WTC11 (cell line): Measurements from ENCODE around the gene PTPN13. TPM values are rescaled to one million over a fixed set of nuclear protein-coding genes. Genes with fewer than 3 reads are reported as not detected.

Source experiments
- ATAC-seq: fragments of 200-7000 bp; cut with Tn5 transposase; 2 replicates; pipeline ENCODE4 v1.10.0; 2021; ENCODE audit warnings: mild to moderate bottlenecking, moderate library complexity
- CTCF ChIA-PET: fragments of 300-600 bp; sonication (Branson Sonifier 250); formaldehyde crosslinking; loops from one replicate; lab custom pipeline; 2021; ENCODE audit warnings: antibody characterized with exemption; lab: Charles Lee
- POLR2A ChIA-PET: fragments of 350-600 bp; sonication (Branson Sonifier 250); formaldehyde crosslinking; loops from one replicate; lab custom pipeline; 2021; ENCODE audit warnings: antibody characterized with exemption; lab: Charles Lee
- DNase-seq: peaks from one replicate; pipeline ENCODE4 v3.0.0; 2021; ENCODE audit warnings: low spot score
- H3K27ac Mint-ChIP-seq: 2 replicates; pipeline ENCODE4 v1.8.0; 2021; ENCODE audit warnings: mixed read lengths
- H3K27me3 Mint-ChIP-seq: 2 replicates; pipeline ENCODE4 v1.8.0; 2021; ENCODE audit warnings: low read depth, mild to moderate bottlenecking, moderate library complexity, mixed read lengths
- H3K36me3 Mint-ChIP-seq: 2 replicates; pipeline ENCODE4 v1.8.0; 2021; ENCODE audit warnings: mixed read lengths
- H3K4me1 Mint-ChIP-seq: 2 replicates; pipeline ENCODE4 v1.8.0; 2022; ENCODE audit warnings: mixed read lengths
- H3K4me3 Mint-ChIP-seq: 2 replicates; pipeline ENCODE4 v1.8.0; 2021; ENCODE audit warnings: mild to moderate bottlenecking, moderate library complexity, mixed read lengths
- H3K9me3 Mint-ChIP-seq: 2 replicates; pipeline ENCODE4 v1.8.0; 2021; ENCODE audit warnings: mixed read lengths
- CBFB ChIP-seq: sonication (generic); formaldehyde crosslinking; IDR thresholded peaks from 2 replicates; pipeline ENCODE4 v1.8.1; 2022; ENCODE audit warnings: mild to moderate bottlenecking, low read depth, missing genetic modification reagents
- E2F4 ChIP-seq: sonication (generic); formaldehyde crosslinking; IDR thresholded peaks from 2 replicates; pipeline ENCODE4 v1.8.1; 2022; ENCODE audit warnings: low read depth, mild to moderate bottlenecking, moderate library complexity, missing genetic modification reagents, borderline replicate concordance
- FOXJ3 ChIP-seq: sonication (generic); formaldehyde crosslinking; IDR thresholded peaks from 2 replicates; pipeline ENCODE4 v1.9.0; 2021; ENCODE audit warnings: missing genetic modification reagents, mild to moderate bottlenecking, borderline replicate concordance
- FOXK1 ChIP-seq: sonication (generic); formaldehyde crosslinking; IDR thresholded peaks from 2 replicates; pipeline ENCODE4 v1.8.0; 2022; ENCODE audit warnings: mild to moderate bottlenecking, moderate library complexity, missing genetic modification reagents
- FOXP1 ChIP-seq: sonication (generic); formaldehyde crosslinking; IDR thresholded peaks from 2 replicates; pipeline ENCODE4 v1.8.0; 2022; ENCODE audit warnings: missing genetic modification reagents, mild to moderate bottlenecking, moderate library complexity, borderline replicate concordance
- GABPB1 ChIP-seq: sonication (generic); formaldehyde crosslinking; IDR thresholded peaks from 2 replicates; pipeline ENCODE4 v1.8.1; 2023; ENCODE audit warnings: mild to moderate bottlenecking, missing genetic modification reagents
- GRHL2 ChIP-seq: fragments of 250-450 bp; sonication (Bioruptor Pico); IDR thresholded peaks from 2 replicates; pipeline ENCODE4 v1.8.0; 2022; ENCODE audit warnings: mild to moderate bottlenecking, moderate library complexity; ENCODE audit not compliant: insufficient replicate concordance, severe bottlenecking
- HMGXB4 ChIP-seq: sonication (generic); formaldehyde crosslinking; IDR thresholded peaks from 2 replicates; pipeline ENCODE4 v1.8.1; 2023; ENCODE audit warnings: mild to moderate bottlenecking, moderate library complexity, missing genetic modification reagents
- MLX ChIP-seq: sonication (generic); formaldehyde crosslinking; IDR thresholded peaks from 2 replicates; pipeline ENCODE4 v1.8.1; 2023; ENCODE audit warnings: mild to moderate bottlenecking, missing genetic modification reagents, moderate library complexity
- MXD4 ChIP-seq: fragments of 250-450 bp; sonication (Bioruptor Pico); IDR thresholded peaks from 2 replicates; pipeline ENCODE4 v1.8.0; 2021; ENCODE audit warnings: mild to moderate bottlenecking, moderate library complexity, borderline replicate concordance
- NFATC4 ChIP-seq: fragments of 250-450 bp; sonication (Bioruptor Pico); IDR thresholded peaks from 2 replicates; pipeline ENCODE4 v1.9.0; 2021; ENCODE audit warnings: mild to moderate bottlenecking
- NR1H2 ChIP-seq: sonication (generic); formaldehyde crosslinking; IDR thresholded peaks from 2 replicates; pipeline ENCODE4 v1.9.0; 2021; ENCODE audit warnings: mild to moderate bottlenecking, moderate library complexity, missing genetic modification reagents
- NR3C1 ChIP-seq: sonication (generic); formaldehyde crosslinking; conservative IDR thresholded peaks from 2 replicates; pipeline ENCODE4 v1.8.1; 2023; ENCODE audit warnings: low read depth, mild to moderate bottlenecking, missing genetic modification reagents
- SP1 ChIP-seq: sonication (generic); formaldehyde crosslinking; conservative IDR thresholded peaks from 2 replicates; pipeline ENCODE4 v1.8.1; 2022; ENCODE audit warnings: missing genetic modification reagents
- STAT6 ChIP-seq: sonication (generic); formaldehyde crosslinking; conservative IDR thresholded peaks from 2 replicates; pipeline ENCODE4 v1.8.1; 2023; ENCODE audit warnings: mild to moderate bottlenecking, low read depth, missing genetic modification reagents, moderate library complexity
- TEAD1 ChIP-seq: sonication (generic); formaldehyde crosslinking; IDR thresholded peaks from 2 replicates; pipeline ENCODE4 v1.8.0; 2022; ENCODE audit warnings: mild to moderate bottlenecking, missing genetic modification reagents
- ZNF281 ChIP-seq: sonication (generic); formaldehyde crosslinking; IDR thresholded peaks from 2 replicates; pipeline ENCODE4 v1.8.0; 2023; ENCODE audit warnings: mild to moderate bottlenecking, missing genetic modification reagents
- ZNF416 ChIP-seq: fragments of 250-450 bp; sonication (Bioruptor Pico); IDR thresholded peaks from 2 replicates; pipeline ENCODE4 v1.9.0; 2021; ENCODE audit warnings: mild to moderate bottlenecking, inconsistent platforms
- ZNF423 ChIP-seq: fragments of 250-450 bp; sonication (Bioruptor Pico); IDR thresholded peaks from 2 replicates; pipeline ENCODE4 v2.1.2; 2022; ENCODE audit warnings: mild to moderate bottlenecking, moderate library complexity
- total RNA-seq: library from RNA; stranded (reverse); gene quantifications from 3 replicates; pipeline ENCODE4 v1.2.3, GENCODE V29; 2021
- TF ChIP-seq, protein P1 (sequence below): fragments of 250-450 bp; sonication (Bioruptor Pico); IDR thresholded peaks from 2 replicates; pipeline ENCODE4 v2.1.2; 2022; ENCODE audit warnings: mild to moderate bottlenecking, moderate library complexity

The PTPN13 gene
- total RNA-seq, 1 experiment from 2014 or later: 49.7 TPM

DNA sequence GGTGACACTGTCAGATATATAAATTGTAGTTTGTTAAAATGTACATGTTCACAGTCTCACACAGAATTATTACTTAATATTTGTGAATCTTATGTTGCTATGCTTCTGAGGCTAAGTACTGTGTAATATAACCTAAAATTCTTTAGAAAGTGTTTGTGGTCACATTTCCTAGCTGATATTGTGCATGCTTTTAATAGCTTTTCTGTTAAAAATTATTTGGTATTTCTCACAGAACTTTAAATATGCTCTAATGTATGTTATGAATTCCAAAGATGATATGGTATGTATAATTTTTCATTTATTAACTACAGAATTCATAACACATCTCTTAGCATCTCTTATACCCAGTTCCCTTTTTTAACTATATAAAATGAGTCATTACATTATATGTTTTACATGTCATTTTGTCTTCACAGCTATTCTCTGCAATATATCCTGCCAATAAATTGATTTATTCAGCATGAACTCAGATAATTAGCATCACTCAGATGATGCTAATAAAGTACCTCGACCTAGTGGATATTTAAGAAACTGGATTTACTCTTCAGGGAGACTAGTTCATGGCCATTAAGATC, 9.3 kb downstream of the PTPN13 start:
- H3K4me3 Mint-ChIP-seq: no peak overlapping the region
- peaks cover 19% of the 10 kb centered on the region for H3K4me1 Mint-ChIP-seq
- no peak overlapping the region for H3K27ac Mint-ChIP-seq
- H3K27me3 Mint-ChIP-seq: no peaks in the 10 kb centered on the region
- POLR2A ChIA-PET: interaction anchor here (2.0 kb wide), 1 partner anchor 10 kb away, joined by 5 read pairs; the partner anchor contains the start of gene PTPN13
- no peaks in the 10 kb centered on the region for H3K9me3 Mint-ChIP-seq
- TF ChIP-seq FOXK1 (CRISPR knock-in tag) (no peak), ZNF423 (CRISPR knock-in tag) (no peak), GABPB1 (CRISPR knock-in tag) (no peak), NFATC4 (CRISPR knock-in tag) (no peak)
- TF ChIP-seq, all 79 proteins: peak for 0
- no peak for ATAC-seq
- no peaks in the 10 kb centered on the region for H3K36me3 Mint-ChIP-seq
- no peak for DNase-seq
- CTCF ChIA-PET: interaction anchor here (1.4 kb wide), 1 partner anchor 9 kb away, joined by 4 read pairs; the partner anchor contains the start of gene PTPN13

DNA sequence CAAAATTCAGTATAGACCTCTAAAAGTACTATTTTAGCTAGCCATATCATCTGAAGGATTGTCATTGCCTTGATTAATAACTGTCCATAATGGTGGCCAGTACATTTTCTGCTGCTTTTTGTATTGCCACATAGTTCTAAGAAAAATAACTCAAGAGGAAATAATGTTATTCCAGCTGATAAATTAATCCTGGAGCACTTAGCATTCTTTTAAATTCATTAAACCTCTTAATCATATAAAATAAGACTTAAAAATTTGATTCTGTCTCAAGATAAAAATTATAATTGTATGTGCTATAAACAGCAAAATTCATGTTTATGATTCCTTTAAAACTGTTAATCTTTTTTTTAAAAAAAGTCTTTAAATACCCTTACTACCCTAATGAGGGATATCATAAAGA, 12.7 kb downstream of the PTPN13 start:
- Mint-ChIP-seq H3K27me3 (no peaks in the 10 kb centered on the region), H3K4me1 (peaks cover 17% of the 10 kb centered on the region), H3K9me3 (no peaks in the 10 kb centered on the region), H3K4me3 (no peak overlapping the region), H3K27ac (no peak overlapping the region)
- no peak for ATAC-seq
- POLR2A ChIA-PET: interaction anchor here (1.2 kb wide), 1 partner anchor 13 kb away, joined by 5 read pairs; the partner anchor contains the start of gene PTPN13
- TF ChIP-seq ZNF281 (CRISPR knock-in tag) (no peak), NR3C1 (CRISPR knock-in tag) (no peak), MXD4 (CRISPR knock-in tag) (no peak), HMGXB4 (CRISPR knock-in tag) (no peak), FOXP1 (CRISPR knock-in tag) (no peak), MLX (CRISPR knock-in tag) (no peak), FOXJ3 (CRISPR knock-in tag) (no peak), E2F4 (CRISPR knock-in tag) (no peak), GABPB1 (CRISPR knock-in tag) (no peak), TEAD1 (CRISPR knock-in tag) (no peak), ZNF416 (CRISPR knock-in tag) (no peak), STAT6 (CRISPR knock-in tag) (no peak), NR1H2 (no peak), GRHL2 (CRISPR knock-in tag) (no peak), CBFB (CRISPR knock-in tag) (no peak), SP1 (no peak)
- TF ChIP-seq, protein P1, sequence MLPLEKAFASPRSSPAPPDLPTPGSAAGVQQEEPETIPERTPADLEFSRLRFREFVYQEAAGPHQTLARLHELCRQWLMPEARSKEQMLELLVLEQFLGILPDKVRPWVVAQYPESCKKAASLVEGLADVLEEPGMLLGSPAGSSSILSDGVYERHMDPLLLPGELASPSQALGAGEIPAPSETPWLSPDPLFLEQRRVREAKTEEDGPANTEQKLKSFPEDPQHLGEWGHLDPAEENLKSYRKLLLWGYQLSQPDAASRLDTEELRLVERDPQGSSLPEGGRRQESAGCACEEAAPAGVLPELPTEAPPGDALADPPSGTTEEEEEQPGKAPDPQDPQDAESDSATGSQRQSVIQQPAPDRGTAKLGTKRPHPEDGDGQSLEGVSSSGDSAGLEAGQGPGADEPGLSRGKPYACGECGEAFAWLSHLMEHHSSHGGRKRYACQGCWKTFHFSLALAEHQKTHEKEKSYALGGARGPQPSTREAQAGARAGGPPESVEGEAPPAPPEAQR: no peak
- TF ChIP-seq, all 79 proteins: peak for 0
- H3K36me3 Mint-ChIP-seq: no peaks in the 10 kb centered on the region
- CTCF ChIA-PET: no interaction called here
- DNase-seq: no peak
